ENCODE measurements around the gene LBX2. TPM values are rescaled to one million over a fixed set of nuclear protein-coding genes. Genes with fewer than 3 reads are reported as not detected.

LBX2 gene, protein sequence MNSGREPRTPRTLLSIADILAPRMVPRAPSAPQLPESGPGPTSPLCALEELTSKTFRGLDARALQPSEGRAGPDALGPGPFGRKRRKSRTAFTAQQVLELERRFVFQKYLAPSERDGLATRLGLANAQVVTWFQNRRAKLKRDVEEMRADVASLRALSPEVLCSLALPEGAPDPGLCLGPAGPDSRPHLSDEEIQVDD
- 1.2 TPM for polyA plus RNA-seq (ENCODE audit: insufficient read length)

DNA sequence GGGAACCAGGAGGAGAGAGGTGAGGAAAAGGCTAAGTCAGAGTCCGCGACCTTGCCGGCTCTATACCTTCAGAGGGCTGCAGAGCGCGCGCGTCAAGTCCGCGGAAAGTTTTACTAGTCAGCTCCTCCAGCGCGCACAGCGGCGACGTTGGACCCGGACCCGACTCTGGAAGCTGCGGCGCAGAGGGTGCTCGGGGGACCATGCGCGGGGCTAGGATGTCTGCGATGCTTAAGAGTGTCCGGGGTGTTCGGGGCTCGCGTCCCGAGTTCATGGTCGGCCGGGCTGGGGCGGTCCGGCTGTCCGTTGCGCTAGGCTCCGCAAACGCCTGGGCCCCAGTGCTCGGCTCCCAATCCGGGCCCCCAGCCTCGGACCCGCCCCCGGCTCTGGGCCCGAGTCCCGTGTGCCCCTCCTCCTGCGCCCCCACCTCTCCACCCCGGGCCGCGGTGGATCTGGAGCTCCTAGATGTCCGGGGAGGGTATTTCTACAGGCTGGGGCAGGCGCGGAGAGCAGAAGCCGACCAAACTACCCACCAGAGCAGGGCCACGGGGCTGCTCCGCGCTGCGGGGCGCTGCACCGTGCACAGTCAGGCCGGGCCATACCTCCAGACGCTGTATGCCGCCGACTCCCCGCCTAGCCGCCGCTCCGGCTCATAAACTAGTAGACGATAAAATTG, at the start of gene LBX2:
LBX2 (minus strand) TSS at position 337 of the 673 bp plus-strand sequence; CDS start at position 271, 66 bp downstream.
- no peak for DNase-seq (ENCODE audit: low read depth)

DNA sequence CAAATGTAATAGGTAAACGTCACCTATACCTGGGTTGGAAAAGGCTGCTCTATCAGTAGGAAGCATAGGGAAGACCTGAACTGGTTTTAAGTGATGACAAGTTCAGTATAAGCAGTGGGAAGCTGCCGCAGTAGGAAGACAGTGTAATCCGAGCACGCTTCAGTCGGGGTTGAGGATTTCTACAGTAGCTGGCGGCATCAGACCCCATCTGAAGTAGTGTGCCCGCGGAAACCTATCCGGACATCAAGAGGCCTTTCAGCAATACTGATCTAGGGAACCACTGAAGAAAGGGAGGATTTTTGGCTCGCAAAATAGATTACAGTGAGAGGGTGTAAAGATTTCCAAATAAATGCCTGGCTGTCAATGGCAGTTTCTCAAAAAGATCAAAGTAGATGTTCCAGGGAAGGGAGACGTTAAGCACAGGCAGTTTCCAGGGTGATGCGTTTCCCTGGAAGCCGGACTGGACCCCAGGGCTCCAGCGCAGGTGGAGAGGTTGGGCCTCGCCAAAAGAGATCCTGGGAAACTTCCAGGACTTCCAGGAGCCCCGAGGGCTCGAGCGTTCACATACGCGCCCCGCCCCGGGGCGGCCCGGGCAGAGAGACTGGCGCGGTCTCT, 49.0 kb upstream of the LBX2 start:
- no peak for DNase-seq (ENCODE audit: low read depth)

DNA sequence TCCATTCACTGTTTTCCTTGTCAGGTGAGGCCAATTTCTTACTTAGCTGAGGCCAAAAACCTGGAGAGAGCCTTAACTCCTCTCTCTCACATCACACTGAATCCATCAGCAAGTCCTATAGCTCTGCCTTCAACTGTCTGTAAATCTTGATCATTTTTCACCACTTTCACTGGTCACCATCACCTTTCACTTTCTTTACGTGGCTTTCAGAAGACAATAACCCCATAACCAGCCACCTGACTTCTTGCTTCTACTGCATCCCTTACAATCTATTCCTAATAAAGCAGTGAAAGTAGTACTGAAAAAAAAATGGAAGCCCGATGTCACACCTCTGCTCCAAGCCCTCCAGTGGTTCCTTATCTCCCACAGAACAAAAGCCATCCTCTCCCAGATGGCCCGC, 46.6 kb upstream of the LBX2 start:
- no peak for DNase-seq (ENCODE audit: low read depth)

DNA sequence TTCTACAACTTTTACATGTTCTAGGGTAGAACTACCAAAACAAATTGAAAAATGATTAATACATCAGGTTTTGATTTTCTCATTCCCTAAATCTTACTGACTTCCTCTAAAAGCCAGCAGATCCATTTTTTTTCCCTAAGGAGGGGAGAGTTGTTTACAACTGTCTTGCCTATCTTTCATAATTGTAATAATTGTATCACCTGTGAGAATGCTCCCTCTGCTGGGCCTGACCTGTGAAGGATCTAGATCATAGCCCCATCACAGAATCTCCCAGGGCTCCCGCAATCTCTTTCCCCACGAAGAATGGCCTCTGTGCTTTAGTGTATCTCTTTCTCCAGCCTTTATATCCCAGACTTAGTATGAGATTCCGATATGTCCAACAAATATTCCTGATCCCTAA, 45.2 kb upstream of the LBX2 start:
- DNase-seq (ENCODE audit: low read depth), result no peak

DNA sequence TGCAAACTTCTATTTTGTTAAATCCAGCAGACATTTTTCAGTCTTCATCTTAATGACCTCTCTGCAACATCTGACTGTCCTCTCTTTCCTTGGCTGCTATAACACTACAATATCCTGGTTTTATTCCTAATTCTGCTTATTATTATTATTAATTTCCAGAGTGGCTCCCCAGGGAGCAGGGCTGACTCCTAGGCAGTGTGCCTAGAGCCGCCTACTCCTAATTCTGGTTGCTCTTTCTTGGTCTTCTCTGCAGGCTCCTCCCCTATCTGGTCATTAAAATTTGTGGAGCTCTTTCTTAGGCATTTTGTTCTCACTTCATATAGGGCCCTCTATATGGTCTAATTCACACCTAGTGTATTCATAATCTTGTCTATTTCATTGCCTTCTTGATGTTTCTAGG, 43.6 kb upstream of the LBX2 start:
- no peak for DNase-seq (ENCODE audit: low read depth)

DNA sequence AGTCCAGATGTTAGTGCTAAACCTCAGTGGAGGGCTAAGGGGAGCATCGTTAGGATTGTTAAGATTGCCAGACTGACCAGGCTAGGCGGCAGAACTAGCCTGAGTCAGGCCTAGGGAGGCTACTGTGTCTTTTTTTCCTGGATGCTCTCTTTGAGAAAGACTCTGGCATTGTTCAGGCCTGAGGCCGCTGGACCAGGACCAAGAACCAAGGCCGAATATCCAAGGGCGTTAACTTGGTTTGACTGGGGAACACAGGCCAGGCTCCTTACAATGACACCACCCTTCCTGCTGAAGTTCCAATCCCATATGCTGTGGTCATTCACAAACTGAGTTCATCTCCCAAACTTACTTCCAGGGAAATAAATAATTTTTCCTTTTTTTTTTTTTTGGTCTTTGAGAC, 40.9 kb upstream of the LBX2 start:
- DNase-seq (ENCODE audit: low read depth), result no peak

DNA sequence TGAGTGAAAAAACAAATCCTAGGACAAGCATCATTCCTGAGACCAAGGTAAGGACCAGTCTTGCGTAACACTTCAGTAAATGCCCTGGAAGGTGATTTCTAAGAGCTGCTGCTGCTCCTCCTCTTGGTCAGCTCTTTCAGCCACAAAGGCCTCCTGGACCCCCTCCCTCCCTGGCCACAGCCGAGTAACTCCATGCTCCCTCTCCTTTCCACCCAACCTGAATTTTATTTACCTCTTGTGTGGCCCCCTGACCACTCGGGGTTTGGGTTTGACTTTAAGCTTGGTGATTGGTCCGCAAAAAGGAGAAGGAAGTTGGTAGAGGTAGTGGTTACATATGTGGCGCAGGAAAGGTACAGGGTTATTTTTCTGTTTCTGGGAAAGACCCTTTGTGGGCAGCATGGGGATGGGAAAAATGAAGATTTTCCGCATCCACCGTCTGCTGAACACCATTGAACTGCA, 39.5 kb upstream of the LBX2 start:
- DNase-seq (ENCODE audit: low read depth), result no peak

DNA sequence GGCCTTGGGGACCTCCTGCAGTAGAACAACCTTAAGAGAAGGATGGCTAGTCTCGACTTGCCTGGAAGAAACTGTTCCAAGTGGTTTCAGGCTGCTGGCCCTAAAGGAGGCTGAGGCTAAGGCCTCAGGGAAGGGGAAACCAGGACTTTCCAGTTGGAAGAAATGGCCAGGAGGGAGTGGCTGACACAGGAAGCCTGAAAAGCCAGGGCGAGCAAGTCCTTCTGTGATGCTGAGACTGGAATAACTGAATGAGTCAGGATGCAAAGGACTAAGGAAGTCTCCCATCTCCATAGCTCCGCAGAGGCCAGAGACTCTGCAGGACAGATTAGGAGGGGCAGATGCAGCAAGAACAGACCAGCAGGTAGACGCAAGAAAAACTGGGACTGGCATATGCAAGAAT, 37.7 kb upstream of the LBX2 start:
- no peak for DNase-seq (ENCODE audit: low read depth)

DNA sequence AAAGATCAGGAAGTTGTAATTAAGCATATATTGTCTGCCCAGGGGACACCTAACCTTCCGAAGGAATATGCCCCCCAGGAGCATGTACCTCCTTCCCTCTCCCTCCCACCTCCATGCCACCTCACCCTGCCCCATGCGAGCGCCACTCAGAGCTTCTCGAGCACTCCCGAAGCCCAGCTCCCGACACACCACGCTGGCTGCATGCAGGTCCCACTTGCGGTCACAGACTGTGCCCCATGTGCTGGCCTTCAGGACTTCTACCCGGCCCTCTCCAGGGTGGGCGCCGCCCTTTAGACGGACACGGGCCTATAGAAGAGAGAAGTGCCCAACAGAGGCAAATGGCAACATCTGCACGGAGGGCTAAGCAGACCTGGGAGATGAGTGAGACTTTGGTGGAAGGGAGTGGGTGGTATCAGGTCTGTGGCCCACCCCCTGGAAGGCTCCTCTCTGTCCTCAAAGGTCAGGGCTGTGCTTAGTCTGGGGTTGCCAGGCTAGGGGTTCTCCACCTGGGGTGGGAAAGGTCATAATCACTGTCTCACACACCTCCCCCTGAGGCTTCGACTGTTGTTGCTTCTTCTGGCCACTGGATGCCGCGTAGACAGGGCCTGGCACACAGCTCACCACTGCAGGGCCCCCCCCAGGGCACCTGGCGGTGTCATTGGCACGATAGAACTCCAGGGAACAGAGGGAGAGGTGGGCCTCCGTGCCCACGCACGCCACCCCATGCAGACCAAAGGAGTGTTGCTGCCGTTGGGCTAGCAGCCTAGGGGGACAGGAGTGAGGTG, 37.0 kb upstream of the LBX2 start:
- no peak for DNase-seq (ENCODE audit: low read depth)

DNA sequence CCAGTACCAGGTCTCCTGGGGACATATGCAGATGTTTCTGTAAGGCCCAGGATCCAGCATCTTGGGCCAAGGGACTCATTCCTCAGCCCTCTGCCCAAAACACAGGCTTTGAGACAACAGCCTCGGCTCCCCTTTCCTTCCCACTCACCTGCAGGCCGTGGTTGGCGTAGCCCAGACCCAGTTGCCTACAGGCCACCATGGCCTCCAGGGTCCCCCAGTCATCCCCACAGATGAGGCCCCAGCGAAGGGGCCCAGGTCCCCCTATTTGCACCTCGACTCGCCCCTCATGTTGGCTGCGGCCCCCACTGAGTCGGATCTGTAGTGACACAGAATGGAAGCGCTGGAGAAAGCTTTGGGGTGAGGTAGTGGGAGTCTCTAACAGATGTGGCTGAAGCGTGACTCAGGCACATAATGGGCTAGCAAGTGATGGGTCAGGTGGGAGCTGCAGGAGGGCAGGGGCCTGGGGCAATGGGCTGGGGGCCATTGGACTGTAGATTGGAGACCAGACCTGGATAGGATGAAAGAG, 36.1 kb upstream of the LBX2 start:
- DNase-seq (ENCODE audit: low read depth), result no peak

DNA sequence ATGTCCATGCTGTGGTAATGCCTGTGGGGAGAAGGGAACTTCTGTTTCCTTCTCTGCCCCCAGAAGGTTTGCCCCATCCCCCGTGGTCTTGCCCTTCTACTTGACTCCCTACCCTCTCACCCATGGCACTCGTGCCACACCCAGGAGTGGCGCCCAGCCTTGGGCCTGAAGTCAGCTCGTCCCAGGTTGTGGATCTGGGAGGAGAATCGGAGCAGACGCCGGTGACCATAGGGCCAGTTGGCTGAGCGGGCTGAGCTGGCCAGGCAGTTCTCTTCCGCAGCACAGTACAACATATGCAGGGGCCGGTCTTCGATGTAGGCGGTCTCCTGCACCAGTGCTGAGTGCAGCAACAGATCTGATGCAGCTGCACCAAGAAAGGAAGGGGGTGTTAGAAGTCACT, 35.0 kb upstream of the LBX2 start:
- DNase-seq (ENCODE audit: low read depth), result no peak

DNA sequence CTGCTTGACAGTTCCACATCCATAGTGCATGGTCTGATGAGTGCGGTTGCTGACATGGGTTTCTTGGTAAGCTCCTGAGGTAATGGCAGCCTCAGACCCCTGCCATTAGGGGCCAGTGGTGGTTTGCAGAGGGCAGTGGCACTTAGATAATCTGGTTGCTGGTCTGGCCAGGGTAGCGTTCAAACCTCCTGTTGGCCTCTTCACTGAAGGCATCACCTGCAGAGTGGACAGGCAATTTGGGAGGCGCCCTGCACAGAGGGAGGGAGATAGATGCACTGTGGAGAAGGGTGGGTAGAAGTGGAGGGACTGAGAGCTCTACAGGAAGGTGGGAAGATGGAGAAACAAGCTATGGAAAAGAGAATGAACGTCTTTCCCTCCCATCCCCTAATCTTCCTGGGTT, 34.1 kb upstream of the LBX2 start:
- DNase-seq (ENCODE audit: low read depth), result no peak

DNA sequence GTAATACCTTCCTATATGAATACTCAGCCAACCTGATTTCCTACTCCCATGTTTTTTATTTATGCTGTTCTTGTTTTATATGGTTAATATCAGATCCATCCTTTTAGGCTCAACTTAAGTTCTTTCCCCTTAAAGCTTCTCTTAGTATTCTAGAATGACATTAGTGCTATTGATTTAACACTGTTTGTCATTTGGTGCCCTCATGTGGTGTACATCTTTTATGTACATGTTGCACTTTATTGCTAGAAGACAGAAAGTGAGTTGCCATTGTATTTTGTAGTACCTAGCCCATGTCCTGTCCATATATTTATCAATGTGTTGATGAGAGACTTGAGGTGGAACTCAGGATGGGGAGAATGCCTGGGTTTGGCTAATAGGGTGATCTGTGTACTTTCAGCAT, 32.8 kb upstream of the LBX2 start:
- no peak for DNase-seq (ENCODE audit: low read depth)

DNA sequence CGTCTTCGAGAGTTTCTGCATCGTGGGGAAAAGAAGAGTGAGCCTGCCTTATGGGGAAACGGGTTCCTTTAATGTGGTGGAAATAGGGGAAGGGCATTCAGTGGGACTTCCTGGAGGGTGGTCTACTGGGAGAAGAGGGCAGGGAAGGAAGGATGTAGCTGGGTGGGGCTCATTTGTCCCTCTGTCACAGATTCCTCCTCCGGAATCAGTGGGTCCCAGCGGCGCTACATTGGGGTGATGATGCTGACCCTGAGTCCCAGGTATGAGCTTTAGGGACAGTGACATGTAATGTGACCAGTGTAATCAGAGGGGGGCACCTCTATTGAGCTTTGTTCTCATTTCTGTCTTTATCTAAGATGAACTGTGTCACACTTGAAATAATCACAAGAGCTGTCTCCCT, 32.3 kb upstream of the LBX2 start:
- DNase-seq (ENCODE audit: low read depth), result no peak

DNA sequence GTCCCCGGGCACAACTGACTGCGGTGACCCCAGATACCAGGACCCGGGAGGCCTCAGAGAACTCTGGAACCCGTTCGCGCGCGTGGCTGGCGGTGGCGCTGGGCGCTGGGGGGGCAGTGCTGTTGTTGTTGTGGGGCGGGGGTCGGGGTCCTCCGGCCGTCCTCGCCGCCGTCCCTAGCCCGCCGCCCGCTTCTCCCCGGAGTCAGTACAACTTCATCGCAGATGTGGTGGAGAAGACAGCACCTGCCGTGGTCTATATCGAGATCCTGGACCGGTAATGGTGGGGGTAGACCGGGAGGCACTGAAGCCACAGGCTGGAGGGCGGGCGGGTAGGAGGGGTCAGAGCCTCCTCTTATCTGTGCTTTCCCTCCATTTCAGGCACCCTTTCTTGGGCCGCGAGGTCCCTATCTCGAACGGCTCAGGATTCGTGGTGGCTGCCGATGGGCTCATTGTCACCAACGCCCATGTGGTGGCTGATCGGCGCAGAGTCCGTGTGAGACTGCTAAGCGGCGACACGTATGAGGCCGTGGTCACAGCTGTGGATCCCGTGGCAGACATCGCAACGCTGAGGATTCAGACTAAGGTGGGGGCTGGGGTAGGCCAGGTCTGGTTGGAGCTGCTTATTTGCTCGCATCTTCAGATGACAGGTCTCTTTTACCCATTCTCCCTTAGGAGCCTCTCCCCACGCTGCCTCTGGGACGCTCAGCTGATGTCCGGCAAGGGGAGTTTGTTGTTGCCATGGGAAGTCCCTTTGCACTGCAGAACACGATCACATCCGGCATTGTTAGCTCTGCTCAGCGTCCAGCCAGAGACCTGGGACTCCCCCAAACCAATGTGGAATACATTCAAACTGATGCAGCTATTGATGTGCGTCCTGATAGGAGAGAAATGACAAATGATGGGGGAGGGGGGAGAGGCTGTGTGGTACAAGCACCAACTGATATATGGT, 31.1 kb upstream of the LBX2 start:
- DNase-seq (ENCODE audit: low read depth), result no peak

DNA sequence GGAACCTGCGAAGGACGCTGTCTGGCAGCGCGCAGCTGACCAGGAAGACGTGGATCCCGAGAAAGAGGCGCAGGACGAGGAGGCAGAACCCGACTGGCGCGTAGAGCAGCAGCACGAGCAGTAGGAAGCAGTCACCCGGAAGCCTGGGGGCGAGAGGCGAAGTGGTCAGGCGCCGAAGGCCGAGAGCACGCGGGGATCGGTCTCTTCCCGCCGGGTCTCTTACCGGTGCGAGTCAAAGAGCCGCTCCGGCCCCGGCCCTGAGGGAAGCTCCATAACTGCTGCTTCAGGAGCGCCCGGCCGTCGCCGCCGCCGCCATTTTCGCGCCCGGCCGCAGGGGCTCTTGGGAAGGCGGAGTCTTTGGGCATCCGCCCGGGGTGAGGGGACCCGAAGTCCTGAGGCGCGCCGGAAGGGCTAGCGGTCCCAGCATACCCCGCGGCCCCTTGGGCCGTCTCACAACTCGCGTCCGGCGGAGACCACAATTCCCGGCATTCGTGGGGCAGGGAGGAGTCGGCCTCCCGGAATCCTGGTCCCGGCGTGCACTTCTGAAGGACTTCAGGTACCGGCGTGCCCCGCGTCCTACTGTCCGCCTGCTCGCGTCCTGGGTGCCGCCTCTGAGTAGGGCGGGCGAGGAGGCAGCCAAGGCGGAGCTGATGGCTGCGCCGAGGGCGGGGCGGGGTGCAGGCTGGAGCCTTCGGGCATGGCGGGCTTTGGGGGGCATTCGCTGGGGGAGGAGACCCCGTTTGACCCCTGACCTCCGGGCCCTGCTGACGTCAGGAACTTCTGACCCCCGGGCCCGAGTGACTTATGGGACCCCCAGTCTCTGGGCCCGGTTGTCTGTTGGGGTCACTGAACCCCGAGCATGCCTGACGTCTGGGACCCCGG, 30.2 kb upstream of the LBX2 start, which contains the start of the genes AUP1 and HTRA2:
AUP1 (minus strand) TSS at position 350 of the 882 bp plus-strand sequence; CDS start at position 273, 77 bp downstream.
HTRA2 (plus strand) TSS at position 577 of the 882 bp plus-strand sequence; CDS start at position 651, 74 bp downstream.
- DNase-seq (ENCODE audit: low read depth), result peak; percentile 96

DNA sequence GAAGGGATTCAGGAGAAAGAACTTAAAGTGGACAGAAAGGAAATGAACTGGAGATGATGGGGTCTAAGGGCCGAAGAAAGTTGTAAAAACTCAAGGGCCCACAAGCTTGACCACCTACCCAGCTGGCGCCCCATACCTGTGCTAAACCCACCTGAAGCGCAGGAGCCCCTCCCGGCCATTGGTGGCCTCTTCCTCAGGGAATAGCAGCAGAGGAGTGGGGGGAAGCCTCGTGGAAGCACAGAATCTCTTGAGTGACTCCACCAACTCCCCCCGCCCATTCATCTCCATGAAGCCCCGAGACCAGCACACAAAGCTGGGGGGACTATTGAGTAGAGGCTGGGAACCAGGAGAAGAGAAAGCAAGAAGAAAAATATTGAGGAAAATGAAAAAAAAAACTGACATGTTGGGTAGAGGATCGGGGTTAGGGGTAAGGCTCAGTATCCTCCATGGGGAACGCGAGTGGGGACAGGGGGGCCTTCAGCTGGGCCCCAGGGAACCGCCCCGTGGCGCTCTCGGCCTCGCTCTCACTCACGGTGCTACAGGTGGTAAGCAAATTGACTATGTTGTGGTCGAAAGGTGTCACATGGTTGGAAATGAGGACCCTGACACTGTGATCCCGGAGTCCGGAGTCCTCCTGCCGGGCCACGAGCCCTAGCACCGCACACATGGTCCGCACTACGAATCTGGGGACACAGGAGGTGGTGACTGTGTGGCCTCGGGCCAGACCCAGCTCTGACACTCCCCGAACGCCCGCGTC, 29.4 kb upstream of the LBX2 start:
- DNase-seq (ENCODE audit: low read depth), result no peak

DNA sequence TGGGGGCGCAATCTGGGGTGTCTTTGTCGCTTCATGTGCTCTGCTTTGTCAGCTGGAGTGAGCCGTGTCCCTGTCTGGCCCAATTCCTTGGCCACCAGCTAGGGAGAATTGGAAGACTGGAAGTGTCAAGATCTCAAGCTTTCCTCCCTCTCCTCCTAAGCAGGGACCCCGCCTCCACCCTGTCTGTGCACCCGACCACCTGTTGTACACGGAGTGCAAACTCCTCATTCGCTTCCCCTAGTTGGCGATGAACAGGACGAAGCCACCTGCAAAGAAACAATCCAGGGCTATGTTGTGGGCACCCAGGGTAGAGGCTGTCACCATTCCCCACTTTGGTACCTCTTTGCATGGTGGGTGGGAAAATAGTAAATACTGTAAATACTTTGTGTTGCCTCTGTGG, 28.3 kb upstream of the LBX2 start:
- DNase-seq (ENCODE audit: low read depth), result no peak

DNA sequence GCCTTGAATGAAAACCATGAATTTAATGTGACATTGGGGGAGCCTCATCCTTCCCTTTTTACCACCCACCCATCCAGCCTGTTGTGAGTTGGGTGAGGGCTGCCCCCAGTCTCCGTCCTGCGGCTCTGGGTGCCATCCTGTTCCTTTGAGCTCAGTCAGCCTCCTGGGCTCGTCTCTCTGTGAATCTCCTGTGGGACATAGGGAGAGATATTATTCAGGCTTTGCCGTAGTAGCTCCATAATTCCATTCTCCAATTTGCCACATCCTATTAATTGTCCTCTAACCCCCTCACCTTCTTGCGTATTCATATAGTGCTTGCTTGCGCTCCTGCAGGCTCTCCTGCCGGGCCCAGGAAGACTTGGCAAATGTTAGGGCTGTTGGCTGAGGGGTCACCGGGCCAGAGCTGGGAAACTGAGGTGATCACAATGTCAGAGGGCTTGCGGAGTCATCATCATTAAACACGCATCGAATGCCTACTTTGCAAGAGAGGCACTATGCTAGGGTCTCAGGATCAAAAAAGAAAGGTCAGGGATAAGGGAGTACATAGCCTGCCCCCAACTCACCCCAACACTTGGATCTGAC, 27.3 kb upstream of the LBX2 start:
- DNase-seq (ENCODE audit: low read depth), result no peak

Measured in forelimb muscle (tissue), 1 donor.